ENCODE data around the gene DDI1.

GRCh38 chr11:104055596-104055995 is 19.2 kb downstream of the DDI1 start:
- TF ChIP-seq CTCF (IDR thresholded peaks at IDR 0.05), result no peak
- no peak for TF ChIP-seq POLR2A (IDR thresholded peaks at IDR 0.05)

All from adrenal gland (tissue), 5 donors.